ENCODE measurements around the gene LGI4.
"Not testable (repeated sequence)": the region's sequence is repeated elsewhere in the genome, so short reads cannot be mapped to it uniquely, and the experiment has no call there.

Gene LGI4

GRCh38 chr19:35141837-35142605, 7.2 kb upstream of the LGI4 start:
- DNase-seq, result no peak

GRCh38 chr19:35140962-35141836, 6.3 kb upstream of the LGI4 start:
- peak; percentile 49 for DNase-seq

GRCh38 chr19:35140207-35140961, 5.5 kb upstream of the LGI4 start:
- DNase-seq, result no peak

- DNase-seq, result no peak
Observed at GRCh38 chr19:35138305-35138892, 3.5 kb upstream of the LGI4 start, which contains the start of gene FXYD1. Gene FXYD1, plus strand, starts transcription at chr19:35138824. Its CDS starts 1,256 bp downstream, at chr19:35140080.

- DNase-seq, result no peak
Observed at GRCh38 chr19:35136977-35137702, 2.3 kb upstream of the LGI4 start.

GRCh38 chr19:35136231-35136630, 1.4 kb upstream of the LGI4 start:
- no peak for DNase-seq

- DNase-seq, result peak; percentile 72
Observed at GRCh38 chr19:35135389-35135909, 590 bp upstream of the LGI4 start.

GRCh38 chr19:35133826-35134225, 1.0 kb downstream of the LGI4 start:
- no peak for DNase-seq

- no peak for DNase-seq
Observed at GRCh38 chr19:35132254-35132653, 2.6 kb downstream of the LGI4 start.

- no peak for DNase-seq
Observed at GRCh38 chr19:35130761-35131720, 3.8 kb downstream of the LGI4 start.

- DNase-seq, result not testable (repeated sequence)
Observed at GRCh38 chr19:35129724-35130274, 5.1 kb downstream of the LGI4 start.

- no peak for DNase-seq
Observed at GRCh38 chr19:35128398-35129057, 6.3 kb downstream of the LGI4 start.

GRCh38 chr19:35127871-35128270, 7.0 kb downstream of the LGI4 start:
- no peak for DNase-seq

GRCh38 chr19:35126624-35126959, 8.3 kb downstream of the LGI4 start:
- DNase-seq, result no peak

- no peak for DNase-seq
Observed at GRCh38 chr19:35125749-35126623, 8.9 kb downstream of the LGI4 start.

GRCh38 chr19:35125270-35125717, 9.6 kb downstream of the LGI4 start:
- DNase-seq, result no peak

- peak; percentile 92 for DNase-seq
Observed at GRCh38 chr19:35124098-35125060, 10.5 kb downstream of the LGI4 start.
